ENCODE measurements around the gene LDHAL6B.

Gene LDHAL6B

DNA sequence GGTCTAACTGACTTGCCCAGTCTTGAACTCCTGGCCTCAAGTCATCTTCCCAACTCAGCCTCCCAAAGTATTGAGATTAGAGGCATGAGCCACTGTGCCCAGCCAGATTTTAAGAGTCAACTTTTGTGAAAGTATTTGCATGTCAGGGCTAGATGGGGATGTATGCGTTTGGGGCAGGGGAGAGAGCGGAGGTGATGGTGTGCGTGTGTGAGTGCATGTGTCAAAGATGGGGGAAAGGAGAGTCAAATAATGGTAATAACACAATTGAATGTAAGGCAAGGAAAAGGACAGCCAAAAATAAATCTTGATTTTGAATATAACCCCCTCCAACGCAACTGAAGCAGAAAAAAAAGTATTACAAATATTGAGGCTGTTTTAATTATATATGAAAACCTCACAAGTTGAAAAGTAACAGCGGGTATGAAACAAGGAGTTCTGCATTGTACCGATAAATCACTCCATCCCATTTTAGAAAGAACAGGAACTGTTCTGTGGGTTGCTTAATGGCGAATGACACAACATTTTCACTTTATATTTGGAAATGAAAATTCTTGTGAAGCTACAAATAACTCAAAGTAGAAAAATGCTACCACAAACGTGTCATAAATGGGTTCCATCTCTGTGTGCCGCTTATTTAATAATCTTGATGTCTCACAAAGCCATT is 29.9 kb upstream of the LDHAL6B start:
- DNase-seq (ENCODE audit: low read depth, low spot score): no peak

DNA sequence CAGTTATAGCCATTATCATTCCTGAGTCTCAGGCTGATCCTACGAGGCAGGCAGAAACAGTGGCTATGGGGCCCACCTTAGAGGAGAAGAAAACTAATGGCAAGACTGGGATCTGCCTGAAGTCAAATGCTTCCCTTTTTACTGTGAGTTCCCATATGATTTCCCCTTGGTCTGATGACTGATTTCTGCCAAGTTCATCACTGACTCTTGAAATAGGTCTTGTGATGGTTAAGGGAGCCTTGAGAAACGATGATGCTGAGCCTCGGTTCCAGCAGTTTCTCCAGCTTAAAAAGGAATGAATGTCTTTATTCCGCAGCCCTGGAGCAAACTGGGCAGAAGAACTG is 29.4 kb upstream of the LDHAL6B start:
- no peak for DNase-seq (ENCODE audit: low read depth, low spot score)

DNA sequence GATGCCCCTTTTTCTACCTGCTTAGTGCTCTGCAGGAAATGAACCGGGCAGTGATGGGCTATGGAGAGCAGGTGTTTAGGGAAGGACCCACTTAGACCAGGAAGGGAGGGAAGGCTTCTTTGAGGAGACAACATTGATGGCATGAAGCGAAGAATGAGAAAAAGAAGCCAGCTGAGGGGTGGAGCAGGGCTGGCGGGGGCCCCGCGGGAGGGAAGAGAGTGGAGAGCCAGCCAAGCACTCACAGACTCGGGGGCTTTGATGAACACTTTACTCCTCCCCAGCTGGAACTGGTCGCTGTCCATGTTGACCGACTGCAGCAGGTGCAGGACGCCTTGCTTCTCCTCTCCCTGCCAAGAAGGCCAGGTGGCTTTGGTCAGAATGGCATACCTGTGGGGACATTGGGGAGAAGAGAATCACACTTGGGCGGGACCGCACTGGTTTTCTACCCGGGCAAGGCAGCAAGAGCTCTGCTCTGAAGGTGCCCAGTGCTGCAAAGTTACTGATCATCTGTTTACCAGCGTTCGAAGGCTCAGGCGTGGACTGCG is 28.4 kb upstream of the LDHAL6B start:
- DNase-seq (ENCODE audit: low read depth, low spot score): no peak

DNA sequence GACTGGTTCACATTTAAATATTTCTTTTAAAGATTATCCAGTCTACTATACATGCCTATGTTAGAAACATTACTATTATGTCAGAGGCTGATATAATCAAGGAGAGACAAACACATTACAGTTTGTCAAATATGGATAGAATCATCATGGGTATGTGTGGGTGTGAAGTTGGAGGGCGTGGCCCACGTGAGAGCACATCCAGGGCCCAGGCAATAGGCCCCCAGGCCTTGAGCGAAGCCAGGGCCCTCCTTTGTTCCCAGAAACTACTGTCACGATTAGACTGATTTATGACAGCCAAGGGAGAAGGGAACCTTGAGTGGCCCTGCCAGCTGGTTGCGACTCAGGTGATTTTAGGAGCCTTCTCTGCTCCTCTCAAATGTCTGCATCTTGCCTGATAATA is 26.9 kb upstream of the LDHAL6B start:
- no peak for DNase-seq (ENCODE audit: low read depth, low spot score)

DNA sequence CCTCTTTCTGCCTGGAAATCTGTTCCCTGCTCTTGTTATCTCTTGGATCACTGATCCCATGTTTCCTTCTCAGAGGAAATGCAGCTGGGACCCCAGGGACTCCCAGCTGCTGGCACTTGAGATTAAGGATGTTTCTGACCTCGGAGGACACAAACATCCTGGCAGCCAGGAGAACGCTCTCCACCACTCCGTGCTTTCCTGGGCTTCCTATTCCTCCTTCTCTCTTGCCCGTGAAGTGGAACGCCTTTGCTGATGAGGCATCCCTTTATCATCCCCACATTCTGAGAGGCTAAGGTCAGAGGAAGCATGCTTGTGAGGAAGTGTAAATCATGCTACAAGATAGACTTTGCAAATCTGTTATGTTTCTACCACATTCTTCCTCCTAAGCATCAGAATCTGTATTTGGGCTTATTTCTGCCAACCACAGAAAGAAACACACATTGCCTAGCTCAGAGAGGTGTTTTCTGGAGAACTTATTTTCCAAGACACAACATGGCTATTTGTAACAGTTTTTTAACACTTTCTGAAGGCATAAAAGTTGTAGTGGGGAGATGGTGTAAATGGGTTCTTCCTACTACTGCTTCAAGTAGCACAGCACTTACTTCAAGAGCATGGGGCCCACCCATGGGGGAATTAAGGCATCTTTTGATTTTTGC is 25.6 kb upstream of the LDHAL6B start:
- DNase-seq (ENCODE audit: low read depth, low spot score): no peak

DNA sequence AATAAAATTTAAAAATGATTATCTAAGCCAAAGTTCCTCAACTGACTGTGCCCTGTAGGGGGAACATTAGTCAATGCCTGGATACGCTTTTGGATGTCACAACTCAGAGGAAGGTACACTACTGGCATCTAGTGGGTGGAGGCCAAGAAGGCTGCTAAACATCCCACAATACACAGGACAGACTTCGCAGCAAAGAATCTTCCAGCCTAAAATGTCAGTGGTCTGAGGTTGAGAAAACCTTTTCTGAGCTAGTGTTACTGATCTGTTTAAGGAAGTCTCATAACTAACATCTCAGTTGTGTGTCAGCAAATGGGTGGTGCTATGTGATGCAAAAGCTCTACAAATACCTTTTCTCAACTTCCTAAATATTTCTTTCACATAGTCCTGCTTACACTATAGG is 20.9 kb upstream of the LDHAL6B start:
- no peak for DNase-seq (ENCODE audit: low read depth, low spot score)

DNA sequence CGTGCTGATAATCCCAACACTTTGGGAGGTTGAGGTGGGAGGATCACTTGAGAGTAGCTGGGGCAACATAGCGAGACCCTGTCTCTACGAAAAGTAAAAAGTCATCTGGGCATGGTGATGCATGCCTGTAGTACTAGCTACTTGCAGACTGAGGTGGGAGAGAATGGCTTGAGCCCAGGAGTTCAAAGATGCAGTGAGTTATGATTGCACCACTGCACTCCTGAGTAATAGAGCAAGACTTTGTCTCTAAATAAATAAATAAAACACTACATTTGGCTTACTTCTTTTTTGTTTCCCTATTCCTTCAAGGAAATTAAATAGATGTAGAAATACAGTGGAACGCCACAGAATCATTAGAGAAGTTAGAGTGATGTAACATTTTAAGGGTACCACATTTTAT is 20.1 kb upstream of the LDHAL6B start:
- no peak for DNase-seq (ENCODE audit: low read depth, low spot score)

DNA sequence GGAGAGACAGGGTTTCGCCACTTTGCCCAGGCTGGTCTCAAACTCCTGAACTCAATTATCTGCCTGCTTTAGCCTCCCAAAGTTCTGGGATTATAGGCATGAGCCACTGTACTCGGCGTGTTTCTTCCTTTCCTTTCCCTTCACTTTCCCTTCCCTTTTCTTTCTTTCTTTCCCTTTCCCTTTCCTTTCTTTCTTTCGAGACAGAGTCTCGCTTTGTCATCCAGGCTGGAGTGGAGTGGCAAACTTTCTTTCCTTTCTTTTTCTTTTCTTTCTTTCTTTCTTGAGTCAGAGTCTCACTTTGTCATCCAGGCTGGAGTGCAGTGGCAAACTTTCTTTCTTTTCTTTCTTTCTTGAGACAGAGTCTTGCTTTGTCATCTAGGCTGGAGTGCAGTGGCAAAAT is 17.4 kb upstream of the LDHAL6B start:
- DNase-seq (ENCODE audit: low read depth, low spot score): no peak

DNA sequence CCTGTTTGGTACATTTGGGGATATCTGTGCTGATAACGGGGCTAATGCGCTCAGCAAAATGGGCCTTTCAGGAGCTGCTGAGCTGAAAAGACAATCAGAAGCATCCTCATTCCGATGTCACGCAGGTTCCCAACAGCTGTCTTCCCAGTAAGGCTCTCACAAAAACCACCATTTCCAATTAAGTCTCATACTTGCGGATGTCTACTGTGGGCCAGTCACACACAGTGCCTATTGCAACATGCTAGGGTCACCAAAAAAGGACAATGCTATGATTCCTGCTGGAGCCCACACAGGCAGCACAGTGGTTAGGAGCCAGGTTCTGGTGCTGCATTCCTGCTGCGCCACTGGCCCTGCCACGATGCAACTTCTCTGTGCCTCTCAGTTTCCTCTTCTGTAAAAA is 16.4 kb upstream of the LDHAL6B start:
- no peak for DNase-seq (ENCODE audit: low read depth, low spot score)

DNA sequence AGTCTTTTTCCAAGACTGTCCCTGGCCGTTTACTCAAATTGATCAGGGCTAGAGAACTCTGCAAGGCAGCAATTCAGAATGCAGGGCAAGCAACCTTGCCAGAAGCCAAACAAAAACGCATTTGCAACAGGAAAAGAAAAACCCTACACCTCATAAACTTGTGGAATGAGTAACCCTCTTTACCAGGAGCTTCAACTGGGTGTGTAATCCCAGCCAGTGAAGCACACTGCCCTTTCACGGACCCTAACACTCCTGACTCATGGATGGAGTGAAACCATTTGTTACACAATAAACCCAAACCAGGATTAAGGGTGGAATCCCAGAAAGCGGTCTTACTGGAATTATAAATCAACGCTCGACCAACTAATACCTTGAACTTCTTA is 14.8 kb upstream of the LDHAL6B start:
- DNase-seq (ENCODE audit: low read depth, low spot score): no peak

DNA sequence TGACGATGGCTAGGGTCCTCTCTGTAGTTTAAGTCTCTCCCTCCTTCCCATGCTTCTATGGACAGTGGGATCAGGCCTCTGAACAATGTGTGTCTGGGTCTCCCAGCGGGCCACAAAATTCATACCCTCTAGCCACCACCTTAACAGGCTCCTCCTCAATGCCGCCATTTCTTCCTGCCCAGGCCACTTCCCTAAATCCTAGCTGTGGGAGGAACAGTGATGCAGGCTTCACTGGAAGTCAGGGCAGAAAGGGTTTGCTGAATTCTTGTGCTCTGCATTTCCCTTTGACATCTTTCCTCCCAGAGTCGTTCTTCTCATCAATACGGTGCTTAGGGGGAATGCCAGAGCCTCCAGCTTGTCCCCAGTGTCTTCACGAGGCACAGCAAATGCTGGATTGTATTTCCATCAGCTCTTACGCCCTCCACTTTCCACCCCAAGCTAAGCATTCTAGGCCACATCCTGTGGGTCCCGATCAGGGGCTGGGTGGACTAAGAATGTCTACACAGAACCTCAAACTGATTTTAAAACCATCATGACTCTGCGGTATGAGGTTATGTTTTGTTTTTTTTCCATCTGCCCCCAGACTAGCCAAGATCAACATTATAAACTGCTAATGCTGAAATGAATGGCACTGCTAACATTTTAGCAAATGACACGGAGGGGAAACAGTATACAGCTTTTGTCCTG is 11.9 kb upstream of the LDHAL6B start:
- DNase-seq (ENCODE audit: low read depth, low spot score): no peak

DNA sequence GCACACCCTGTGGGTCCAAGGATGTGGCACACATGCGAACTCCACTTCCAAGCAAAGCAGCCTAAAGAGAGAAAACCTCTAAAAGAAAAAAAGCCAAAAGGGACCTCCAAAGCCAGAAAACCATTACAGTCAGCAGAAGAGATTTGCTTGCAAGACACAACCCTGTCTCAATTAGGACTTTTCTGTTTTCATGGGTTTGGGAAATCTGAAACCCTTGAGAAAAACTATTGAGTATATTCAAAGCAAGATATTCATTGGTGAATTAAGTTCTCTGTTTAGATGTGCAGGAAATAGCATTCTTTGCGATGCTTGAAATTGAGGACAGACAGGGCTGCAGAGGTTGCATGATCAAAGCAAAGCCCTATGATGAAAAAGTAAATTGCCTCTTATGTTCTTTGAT is 10.2 kb upstream of the LDHAL6B start:
- no peak for DNase-seq (ENCODE audit: low read depth, low spot score)

DNA sequence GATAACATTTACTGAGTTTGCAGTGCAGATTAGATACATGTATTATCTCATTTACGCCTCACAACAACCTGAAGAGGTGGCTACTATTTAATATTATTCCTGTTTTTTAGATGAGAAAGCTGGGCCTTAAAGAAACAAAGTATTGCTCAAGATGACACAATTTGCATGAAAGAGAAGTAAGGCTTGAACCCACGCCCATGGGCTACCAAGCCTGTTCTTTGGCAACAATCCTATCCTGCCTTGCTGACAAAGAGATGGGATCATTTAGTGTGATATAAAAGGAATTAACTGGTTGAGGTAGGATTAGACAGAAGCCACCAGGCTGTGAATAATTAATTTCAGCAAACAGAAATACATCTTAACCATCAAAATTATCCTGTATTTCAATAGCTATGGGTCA is 9.2 kb upstream of the LDHAL6B start:
- DNase-seq (ENCODE audit: low read depth, low spot score): no peak

DNA sequence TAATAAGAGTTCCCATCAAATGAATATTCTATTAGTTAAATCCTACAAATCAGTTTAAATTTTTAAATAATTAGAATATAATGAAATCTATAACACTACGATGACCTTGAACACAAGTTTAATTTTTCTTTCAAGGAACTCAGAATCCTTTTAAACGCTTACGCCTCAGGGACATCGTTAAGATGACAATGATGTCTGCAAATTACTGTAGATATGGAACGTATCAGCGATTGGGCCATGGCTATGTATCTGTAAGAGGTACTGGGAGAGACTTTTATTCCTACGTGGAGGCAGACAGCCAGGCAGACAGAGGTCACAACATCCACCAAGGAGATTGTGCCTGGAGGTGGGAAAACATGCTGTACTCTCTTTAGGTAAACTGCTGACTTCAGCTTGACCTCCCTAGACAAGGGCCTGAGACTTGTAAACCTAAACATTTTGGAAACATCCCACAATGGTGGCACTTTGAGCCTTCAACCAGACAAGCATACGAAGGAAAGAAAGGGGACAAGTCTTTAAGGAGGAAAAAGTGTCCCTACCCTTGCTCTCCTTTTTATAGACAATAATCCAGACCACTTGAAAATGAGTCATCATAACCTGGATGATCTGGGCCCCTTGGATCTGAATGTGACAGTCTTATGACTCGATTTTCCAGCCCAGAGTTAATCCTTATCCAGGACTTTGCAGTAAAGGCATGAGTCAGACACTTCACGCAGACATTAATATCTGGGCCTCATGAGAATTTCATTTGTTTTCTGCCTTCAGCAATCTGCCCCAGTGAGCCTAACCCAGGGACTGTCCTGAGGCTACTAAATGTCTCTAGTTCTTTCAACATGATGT is 6.8 kb upstream of the LDHAL6B start:
- DNase-seq (ENCODE audit: low read depth, low spot score): no peak

DNA sequence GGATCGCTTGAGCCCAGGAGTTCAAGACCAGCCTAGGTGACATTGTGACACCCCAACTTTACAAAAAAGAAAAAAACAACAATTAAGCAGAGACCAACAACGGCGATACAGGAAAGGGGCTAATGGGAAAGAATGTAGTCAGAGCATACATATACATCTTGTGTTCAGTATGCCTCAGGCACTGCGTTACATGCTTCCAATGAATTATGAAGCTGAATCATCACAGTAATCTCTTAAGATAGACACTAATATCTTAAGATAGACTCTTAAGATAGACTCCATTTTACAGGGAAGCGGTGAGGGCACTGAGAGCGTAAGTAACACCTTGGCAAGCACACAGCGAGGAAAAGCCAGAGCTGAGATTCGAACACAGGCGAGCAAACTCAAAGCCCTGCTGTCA is 6.1 kb upstream of the LDHAL6B start:
- no peak for DNase-seq (ENCODE audit: low read depth, low spot score)

DNA sequence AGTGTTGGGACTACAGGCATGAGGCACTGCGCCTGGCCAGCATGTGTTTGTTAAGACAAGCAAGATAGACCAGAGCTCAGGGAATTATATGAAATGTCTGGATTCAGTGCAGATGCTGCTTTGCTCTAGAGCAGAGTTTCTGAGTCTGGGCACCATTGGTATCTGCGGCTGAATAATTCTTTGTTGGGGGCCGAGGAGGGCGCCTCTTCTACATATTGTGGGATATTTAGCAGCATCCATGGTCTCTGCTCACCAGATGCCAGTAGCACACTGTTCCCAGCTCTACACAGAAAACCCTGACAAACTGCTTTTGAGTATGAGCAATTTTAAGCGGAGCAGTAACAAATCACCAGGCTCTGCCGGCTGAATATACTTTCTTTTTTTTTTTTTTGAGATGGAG is 3.6 kb upstream of the LDHAL6B start:
- DNase-seq (ENCODE audit: low read depth, low spot score): no peak

DNA sequence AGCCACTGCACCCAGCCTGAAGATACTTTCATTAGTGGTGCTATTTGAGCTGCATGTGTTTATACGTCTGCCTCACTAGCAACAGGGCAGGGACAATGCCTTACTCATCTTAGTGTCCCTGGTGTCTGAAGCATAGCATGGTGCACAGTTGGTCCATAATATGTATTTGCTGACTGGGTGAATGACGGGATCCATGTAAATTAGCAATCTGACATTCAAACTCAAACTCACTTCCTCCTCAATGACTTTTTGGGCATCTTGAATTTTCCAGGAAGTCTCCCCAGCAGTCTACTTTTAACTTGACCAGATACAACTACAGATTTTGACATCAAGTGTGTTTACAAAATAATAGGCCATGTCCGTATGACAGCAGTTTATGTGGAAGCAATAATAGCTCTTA is 3.0 kb upstream of the LDHAL6B start:
- no peak for DNase-seq (ENCODE audit: low read depth, low spot score)

DNA sequence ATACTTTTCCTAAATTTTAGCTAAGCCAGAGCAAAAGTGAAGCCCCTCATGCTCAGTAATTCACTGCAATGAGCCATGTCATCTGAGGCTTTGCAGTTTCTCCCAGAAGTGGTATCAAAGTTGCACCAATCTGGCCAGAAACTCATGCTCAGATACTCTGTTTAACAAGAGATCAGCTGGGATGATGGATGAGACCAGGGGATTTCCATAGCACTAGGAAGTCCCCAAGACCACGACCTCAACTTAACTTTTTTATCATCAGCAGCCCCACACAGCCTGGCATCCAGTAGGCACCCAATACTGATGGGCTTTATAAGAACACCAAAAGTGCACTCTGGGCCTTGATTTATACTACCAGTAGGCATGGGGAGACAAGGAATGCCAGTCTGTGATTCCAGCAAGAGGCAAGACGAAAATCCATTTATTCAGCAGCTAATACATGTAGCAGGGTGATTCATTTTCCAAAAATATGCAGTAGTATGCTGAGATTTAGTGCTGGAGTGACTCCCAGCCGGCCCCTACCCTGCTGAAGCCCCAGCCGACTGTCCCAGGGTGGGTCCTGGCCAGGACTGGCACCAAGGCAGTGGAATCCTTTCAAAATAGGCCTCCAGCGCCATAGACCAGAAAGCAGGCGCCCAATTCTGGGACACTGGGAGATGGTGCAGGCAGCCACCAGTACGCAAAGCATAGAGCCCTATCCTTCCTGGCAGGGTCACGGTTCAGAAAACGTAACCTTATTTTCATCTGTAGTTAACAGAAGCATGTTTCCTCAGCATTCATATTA is 612 bp upstream of the LDHAL6B start:
- no peak for DNase-seq (ENCODE audit: low read depth, low spot score)

DNA sequence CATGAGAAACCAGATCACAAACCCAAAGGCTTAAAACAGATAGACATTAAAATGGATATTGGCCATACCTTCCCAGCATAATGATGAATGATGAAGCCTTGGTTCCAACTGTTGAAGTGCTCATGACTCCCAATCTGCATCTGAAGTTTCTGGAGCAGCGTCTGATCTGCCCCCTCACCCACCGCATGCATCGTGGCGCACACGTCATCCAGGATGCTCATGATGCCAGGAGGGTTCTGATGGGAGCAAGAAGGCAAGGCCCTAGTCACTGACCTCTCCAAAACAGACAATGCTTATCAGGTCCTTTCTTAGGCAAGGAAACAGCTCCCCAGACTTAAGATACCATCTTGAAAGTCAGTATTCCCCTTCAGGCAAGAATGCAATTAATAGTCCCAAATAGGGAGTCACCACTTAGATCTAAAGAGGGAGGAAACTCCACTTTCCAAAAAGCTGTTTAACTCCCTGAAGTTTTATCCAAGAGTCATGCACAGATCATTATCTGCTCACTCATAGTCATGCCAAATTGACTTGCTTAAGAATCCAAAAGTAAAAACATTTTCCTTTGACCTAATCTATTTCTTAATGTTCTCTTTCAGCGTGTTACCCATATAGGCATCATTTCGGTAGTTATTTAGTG is 2.1 kb downstream of the LDHAL6B start:
- no peak for DNase-seq (ENCODE audit: low read depth, low spot score)

DNA sequence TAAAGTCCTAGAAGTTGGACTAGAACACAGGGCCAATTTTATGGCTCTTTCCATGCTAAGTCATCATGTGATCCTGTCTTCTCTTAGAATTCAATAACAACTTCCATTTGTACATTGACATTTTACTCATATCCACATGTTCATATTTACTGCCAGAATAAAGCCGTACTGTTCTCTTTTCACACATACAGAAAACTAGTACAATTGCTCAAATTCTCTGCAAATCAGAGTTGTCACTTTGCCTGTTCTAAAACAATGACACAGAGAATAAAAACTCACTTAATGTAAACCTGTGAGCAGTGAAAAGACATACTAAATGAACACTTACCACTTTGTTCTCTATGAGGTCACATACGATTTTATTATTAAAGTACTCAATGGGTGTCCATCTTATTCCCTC is 3.5 kb downstream of the LDHAL6B start:
- DNase-seq (ENCODE audit: low read depth, low spot score): no peak

DNA sequence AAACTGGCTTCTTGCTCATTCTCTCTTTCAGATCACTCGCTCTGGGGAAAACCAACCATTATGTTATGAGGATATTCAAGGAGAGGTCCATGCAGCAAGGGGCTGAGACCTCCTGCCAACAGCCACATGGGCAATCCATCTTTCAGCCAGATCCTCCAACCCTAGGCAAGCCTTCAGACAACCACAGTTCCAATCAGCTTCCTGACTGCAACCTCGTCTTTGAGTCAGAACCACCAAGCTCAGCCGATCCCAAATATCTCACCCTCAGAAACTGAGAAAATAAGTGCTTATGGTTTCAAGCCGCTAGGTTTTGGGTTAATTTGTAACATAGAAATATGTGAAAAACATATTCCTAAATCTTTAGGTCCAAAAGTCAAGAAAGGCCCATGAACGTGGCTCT is 10.3 kb downstream of the LDHAL6B start:
- DNase-seq (ENCODE audit: low read depth, low spot score): no peak

All from activated CD4-positive, CD25-positive, alpha-beta regulatory T cell treated with anti-CD3 and anti-CD28 coated beads, Interleukin-2, amount 50 U/mL, for 16 hours (primary cell).